Epithelial cell of proximal tubule (primary cell): ENCODE results near the gene CD59. TPM values are rescaled to one million over a fixed set of nuclear protein-coding genes. Genes with fewer than 3 reads are reported as not detected.
"Not testable (repeated sequence)": the region's sequence is repeated elsewhere in the genome, so short reads cannot be mapped to it uniquely, and the experiment has no call there.

Experiments used
- DNase-seq: peaks from one replicate; pipeline ENCODE4 v3.0.0-alpha.2; 2011; ENCODE audit warnings: low read depth
- H3K4me3 ChIP-seq: 2 replicates; pipeline ENCODE4 v1.5.1; 2011; ENCODE audit warnings: low read depth, mild to moderate bottlenecking, low read length
- total RNA-seq: library from RNA; depleted of rRNA; stranded (reverse); fragments of >200 nt; gene quantifications from 2 replicates; pipeline ENCODE4 v1.2.3, GENCODE V29; 2015
- TF ChIP-seq, protein P1 (sequence below): conservative IDR thresholded peaks from 2 replicates; pipeline ENCODE4 v1.5.1; 2012; ENCODE audit warnings: low read depth, mild to moderate bottlenecking, low read length

Gene CD59
- total RNA-seq, 1 donor from 2014 or later: 615 TPM

DNA sequence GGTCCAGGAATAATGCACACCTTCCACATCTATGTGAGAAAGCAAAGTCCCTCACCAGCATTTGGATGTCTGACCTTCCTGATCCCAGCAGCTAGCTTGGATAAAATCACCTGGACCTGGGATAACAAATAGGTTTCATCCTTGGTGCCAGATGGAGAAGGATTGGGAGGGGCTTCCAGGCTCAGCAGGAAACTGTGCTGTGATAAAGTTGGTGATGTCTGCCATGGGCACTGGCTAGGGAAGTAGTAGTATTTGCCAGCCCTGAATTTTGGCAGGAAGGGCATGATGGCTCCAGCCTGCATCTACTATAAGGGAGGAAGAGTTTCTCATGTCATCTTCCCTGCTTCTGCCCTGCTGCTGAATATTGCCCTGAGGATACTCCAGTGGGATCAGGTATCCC is 73.1 kb downstream of the CD59 start:
- TF ChIP-seq, protein P1, sequence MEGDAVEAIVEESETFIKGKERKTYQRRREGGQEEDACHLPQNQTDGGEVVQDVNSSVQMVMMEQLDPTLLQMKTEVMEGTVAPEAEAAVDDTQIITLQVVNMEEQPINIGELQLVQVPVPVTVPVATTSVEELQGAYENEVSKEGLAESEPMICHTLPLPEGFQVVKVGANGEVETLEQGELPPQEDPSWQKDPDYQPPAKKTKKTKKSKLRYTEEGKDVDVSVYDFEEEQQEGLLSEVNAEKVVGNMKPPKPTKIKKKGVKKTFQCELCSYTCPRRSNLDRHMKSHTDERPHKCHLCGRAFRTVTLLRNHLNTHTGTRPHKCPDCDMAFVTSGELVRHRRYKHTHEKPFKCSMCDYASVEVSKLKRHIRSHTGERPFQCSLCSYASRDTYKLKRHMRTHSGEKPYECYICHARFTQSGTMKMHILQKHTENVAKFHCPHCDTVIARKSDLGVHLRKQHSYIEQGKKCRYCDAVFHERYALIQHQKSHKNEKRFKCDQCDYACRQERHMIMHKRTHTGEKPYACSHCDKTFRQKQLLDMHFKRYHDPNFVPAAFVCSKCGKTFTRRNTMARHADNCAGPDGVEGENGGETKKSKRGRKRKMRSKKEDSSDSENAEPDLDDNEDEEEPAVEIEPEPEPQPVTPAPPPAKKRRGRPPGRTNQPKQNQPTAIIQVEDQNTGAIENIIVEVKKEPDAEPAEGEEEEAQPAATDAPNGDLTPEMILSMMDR: no peak
- H3K4me3 ChIP-seq: no peak overlapping the region
- no peak for DNase-seq

DNA sequence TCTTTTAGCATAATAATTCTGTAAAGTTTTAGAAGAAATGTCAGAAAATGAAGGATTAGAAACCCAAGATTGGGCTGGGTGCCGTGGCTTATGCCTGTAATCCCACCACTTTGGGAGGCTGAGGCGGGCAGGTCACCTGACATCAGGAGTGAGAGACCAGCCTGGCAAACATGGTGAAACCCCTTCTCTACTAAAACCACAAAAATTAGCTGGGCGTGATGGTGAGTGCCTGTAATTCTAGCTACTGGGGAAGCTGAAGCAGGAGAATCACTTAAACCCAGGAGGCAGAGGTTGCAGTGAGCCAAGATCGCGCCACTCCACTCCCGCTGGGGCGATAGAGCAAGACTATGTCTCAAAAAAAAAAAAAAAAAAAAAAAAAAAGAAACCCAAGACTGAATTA is 74.7 kb downstream of the CD59 start:
- not testable (repeated sequence) for DNase-seq

DNA sequence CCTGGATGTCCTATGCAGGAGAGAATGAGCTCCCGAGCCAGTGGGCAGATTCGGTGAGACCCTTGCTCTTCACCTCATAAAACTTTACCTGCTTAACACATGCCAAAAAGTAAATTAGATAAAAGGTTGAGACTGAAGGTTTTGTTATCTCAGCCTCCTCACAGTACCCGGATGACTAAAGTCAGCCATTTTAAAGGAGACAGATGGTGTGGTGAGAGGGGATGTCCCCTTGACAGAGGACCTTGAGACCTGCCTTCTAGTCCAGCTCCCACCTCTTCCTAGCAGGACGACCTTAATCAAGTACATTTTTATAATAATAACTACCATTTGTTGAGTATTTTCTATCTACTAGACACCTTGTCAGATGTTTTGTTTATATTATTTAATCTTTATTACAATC is 75.3 kb downstream of the CD59 start:
- no peak for DNase-seq
- TF ChIP-seq, protein P1: no peak
- H3K4me3 ChIP-seq: no peak overlapping the region

More for the DNA sequence above, 74.7 kb downstream of the CD59 start:
- H3K4me3 ChIP-seq: not testable (repeated sequence)

DNA sequence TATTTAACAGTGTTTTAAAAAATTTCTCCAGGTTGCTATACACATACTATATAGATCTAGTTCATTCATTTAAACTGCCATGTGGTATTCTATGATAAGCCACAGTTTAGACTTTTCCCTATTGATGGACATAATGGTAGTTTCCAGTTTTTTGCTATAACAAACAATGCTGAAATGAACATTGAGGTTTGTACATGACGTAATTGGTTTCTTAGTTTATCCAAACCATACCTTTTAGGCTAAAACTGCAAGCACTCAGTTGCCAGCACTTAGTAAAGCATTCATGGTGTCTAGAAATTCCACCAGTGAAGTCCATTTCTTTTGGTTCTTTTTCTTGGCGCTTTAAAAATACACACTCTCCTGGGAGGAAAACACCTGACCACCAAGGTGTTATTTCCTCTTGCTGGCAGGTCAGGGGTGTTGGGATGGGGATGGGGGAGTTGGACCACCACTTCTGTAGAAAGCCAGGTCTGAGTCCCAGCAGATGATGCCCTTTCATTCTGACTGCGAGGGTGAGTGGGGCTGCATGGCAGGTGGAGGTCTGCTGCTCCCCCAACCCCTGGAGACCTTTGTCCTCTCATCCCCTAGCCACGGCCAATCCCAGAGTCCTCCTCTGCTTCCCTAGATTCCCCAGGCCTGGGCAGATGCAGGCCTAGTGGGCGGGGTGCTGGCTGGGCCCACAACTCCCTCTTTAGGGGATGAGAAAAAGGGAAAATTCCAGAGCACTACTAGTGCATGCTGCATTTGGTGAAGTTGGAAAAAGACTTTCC is 76.7 kb downstream of the CD59 start:
- DNase-seq: no peak
- TF ChIP-seq, protein P1: no peak
- no peak overlapping the region for H3K4me3 ChIP-seq

DNA sequence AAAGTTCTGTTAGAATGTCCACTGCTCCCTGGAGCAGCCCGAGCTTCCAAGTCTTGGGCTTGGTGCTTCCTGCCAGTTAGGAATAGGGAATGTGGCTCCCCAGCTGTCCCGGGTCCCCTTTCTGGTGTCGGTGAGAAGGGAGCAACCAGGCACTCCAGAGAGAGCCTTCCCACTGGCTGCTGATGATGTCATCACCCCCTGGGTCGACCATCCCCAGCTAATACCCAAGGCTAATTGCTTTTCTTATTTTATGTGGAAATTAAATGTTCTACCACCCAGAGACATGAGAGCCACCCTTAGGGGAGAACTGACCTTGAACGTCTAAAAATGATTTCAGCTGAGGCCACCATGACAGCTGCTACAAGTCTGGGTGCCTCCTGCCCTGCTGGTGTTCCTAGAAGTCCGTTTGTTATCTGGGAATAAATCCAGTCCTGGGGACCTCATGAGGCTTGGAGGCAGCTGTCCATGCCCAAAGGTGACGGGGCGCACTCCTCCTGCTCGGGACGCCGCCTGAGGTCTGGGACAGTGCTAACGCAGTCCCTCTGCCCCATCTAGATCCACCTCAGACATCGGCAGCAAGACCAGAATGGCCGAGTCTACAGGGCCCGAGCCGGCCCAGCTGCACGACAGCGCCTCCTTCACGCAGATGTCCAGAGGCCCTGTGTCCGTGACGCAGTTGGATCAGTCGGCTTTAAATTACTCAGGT is 77.9 kb downstream of the CD59 start:
- no peak for DNase-seq
- H3K4me3 ChIP-seq: no peak overlapping the region
- TF ChIP-seq, protein P1: no peak

DNA sequence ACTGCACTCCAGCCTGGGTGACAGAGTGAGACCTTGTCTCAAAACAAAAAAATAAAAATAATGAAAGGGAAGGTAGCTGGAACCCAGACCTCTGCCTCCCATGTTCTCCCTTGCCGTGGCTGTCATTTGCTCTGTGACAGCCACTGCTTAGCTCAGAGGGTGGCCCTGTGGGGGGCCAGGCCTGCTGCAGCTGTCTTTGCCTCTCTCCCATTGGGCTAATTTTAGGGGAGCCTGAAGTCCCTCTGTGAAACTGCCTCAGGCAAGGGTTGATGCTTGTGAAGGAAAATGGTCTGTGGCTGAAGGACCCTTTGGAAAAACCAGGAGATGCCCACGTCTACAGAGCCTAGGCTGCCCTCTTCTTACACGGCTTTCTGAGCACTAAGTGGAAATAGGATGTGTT is 78.5 kb downstream of the CD59 start:
- no peak overlapping the region for H3K4me3 ChIP-seq
- TF ChIP-seq, protein P1: no peak
- no peak for DNase-seq

DNA sequence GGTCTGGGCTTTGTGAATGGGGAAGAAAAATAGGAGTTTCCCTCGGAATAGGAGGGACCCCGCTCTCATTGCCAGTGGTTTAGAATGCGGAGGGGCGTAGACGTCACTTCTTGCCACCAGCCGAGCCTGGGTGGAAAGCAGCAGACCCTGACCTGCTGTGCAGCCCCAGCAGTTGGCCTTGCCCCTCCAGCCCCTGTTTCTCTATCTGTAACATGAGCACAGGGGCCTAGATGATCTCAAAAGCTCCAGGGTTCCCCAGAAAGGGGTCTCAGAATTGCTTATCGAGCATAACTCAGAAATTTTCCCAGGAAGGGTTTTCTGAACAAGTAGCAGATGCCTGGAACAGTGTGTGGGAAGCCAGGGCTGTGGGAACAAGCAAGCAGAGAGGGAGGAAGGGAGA is 79.5 kb downstream of the CD59 start:
- TF ChIP-seq, protein P1: no peak
- DNase-seq: no peak
- no peak overlapping the region for H3K4me3 ChIP-seq
